ENCODE measurements around the gene SGK2.

SGK2 gene

GRCh38 chr20:43558412-43559146, at the start of gene SGK2:
Gene SGK2, plus strand, starts transcription at chr20:43559027. Its CDS starts 7,469 bp downstream, at chr20:43566496.
- TF ChIP-seq CTCF (IDR thresholded peaks at IDR 0.05; ENCODE audit: control insufficient read depth, insufficient read depth, low read depth, low read length, missing control alignments), result no peak
- H3K4me3 ChIP-seq (ENCODE audit: control insufficient read depth, low read depth, low read length), result no peak within 1 kb of the TSS
- DNase-seq (ENCODE audit: low read depth), result no peak

- no peak overlapping the region for H3K4me3 ChIP-seq (ENCODE audit: control insufficient read depth, low read depth, low read length)
- TF ChIP-seq CTCF (IDR thresholded peaks at IDR 0.05; ENCODE audit: control insufficient read depth, insufficient read depth, low read depth, low read length, missing control alignments), result no peak
- no peak for DNase-seq (ENCODE audit: low read depth)
Measured at GRCh38 chr20:43511879-43512278, 46.9 kb upstream of the SGK2 start.

GRCh38 chr20:43513372-43513930, 45.4 kb upstream of the SGK2 start:
- no peak for DNase-seq (ENCODE audit: low read depth)
- H3K4me3 ChIP-seq (ENCODE audit: control insufficient read depth, low read depth, low read length), result peak overlapping the region; percentile 47
- no peak for TF ChIP-seq CTCF (IDR thresholded peaks at IDR 0.05; ENCODE audit: control insufficient read depth, insufficient read depth, low read depth, low read length, missing control alignments)

GRCh38 chr20:43513931-43514647, 44.7 kb upstream of the SGK2 start:
- peak; percentile 29 for TF ChIP-seq CTCF (IDR thresholded peaks at IDR 0.05; ENCODE audit: control insufficient read depth, insufficient read depth, low read depth, low read length, missing control alignments)
- peak; percentile 83 for DNase-seq (ENCODE audit: low read depth)
- peak overlapping the region; percentile 53 for H3K4me3 ChIP-seq (ENCODE audit: control insufficient read depth, low read depth, low read length)

- peak overlapping the region; percentile 53 for H3K4me3 ChIP-seq (ENCODE audit: control insufficient read depth, low read depth, low read length)
- no peak for DNase-seq (ENCODE audit: low read depth)
- TF ChIP-seq CTCF (IDR thresholded peaks at IDR 0.05; ENCODE audit: control insufficient read depth, insufficient read depth, low read depth, low read length, missing control alignments), result no peak
Measured at GRCh38 chr20:43514648-43514999, 44.2 kb upstream of the SGK2 start.

GRCh38 chr20:43515628-43516027, 43.2 kb upstream of the SGK2 start:
- DNase-seq (ENCODE audit: low read depth), result no peak
- H3K4me3 ChIP-seq (ENCODE audit: control insufficient read depth, low read depth, low read length), result no peak overlapping the region
- no peak for TF ChIP-seq CTCF (IDR thresholded peaks at IDR 0.05; ENCODE audit: control insufficient read depth, insufficient read depth, low read depth, low read length, missing control alignments)
